Astrocyte (in vitro differentiated cells and primary cell): ENCODE results near the gene ENO2. TPM values are rescaled to one million over a fixed set of nuclear protein-coding genes. Genes with fewer than 3 reads are reported as not detected.

Experiments used
- DNase-seq: peaks from one replicate; pipeline ENCODE4 v3.0.0-alpha.2; 2010; ENCODE audit warnings: low read depth
- FAIRE-seq: peaks from 2 replicates; lab custom pipeline; 2011; peaks lifted over from hg19 to GRCh38; lab: Jason Lieb, UNC
- H2AFZ ChIP-seq: 2 replicates; pipeline ENCODE4 v1.6.0; 2012; ENCODE audit warnings: low read depth, low read length, inconsistent platforms
- H3K27ac ChIP-seq: 2 replicates; pipeline ENCODE4 v1.5.1; 2011; ENCODE audit warnings: low read depth, low read length, inconsistent platforms
- H3K27me3 ChIP-seq: 2 replicates; pipeline ENCODE4 v1.6.0; 2011; ENCODE audit warnings: low read length, inconsistent platforms; ENCODE audit not compliant: insufficient read depth
- H3K36me3 ChIP-seq: 2 replicates; pipeline ENCODE4 v1.5.1; 2011; ENCODE audit warnings: low read length, inconsistent platforms; ENCODE audit not compliant: insufficient read depth
- H3K4me1 ChIP-seq: 2 replicates; pipeline ENCODE4 v1.5.1; 2011; ENCODE audit warnings: low read length, inconsistent platforms; ENCODE audit not compliant: insufficient read depth
- H3K4me2 ChIP-seq: 2 replicates; pipeline ENCODE4 v1.6.0; 2012; ENCODE audit warnings: low read length, inconsistent platforms
- H3K4me3 ChIP-seq: 2 replicates; pipeline ENCODE4 v1.5.1; 2011; ENCODE audit warnings: low read depth, mild to moderate bottlenecking, low read length, inconsistent platforms; ENCODE audit not compliant: insufficient read depth
- H3K79me2 ChIP-seq: 2 replicates; pipeline ENCODE4 v1.6.0; 2012; ENCODE audit warnings: mild to moderate bottlenecking, low read length, inconsistent platforms; ENCODE audit not compliant: insufficient read depth
- H3K9ac ChIP-seq: 2 replicates; pipeline ENCODE4 v1.6.0; 2012; ENCODE audit warnings: mild to moderate bottlenecking, low read length, inconsistent platforms
- H3K9me3 ChIP-seq: 2 replicates; pipeline ENCODE4 v1.5.1; 2012; ENCODE audit warnings: low read depth, mild to moderate bottlenecking, low read length, inconsistent platforms; ENCODE audit not compliant: insufficient read depth
- H4K20me1 ChIP-seq: 2 replicates; pipeline ENCODE4 v1.6.0; 2012; ENCODE audit warnings: low read length, inconsistent platforms; ENCODE audit not compliant: insufficient read depth
- H3K27ac Mint-ChIP-seq: one replicate; pipeline ENCODE4 v1.8.0; 2021; ENCODE audit warnings: mild to moderate bottlenecking, mixed read lengths; ENCODE audit not compliant: unreplicated experiment
- H3K27me3 Mint-ChIP-seq: one replicate; pipeline ENCODE4 v1.8.0; 2021; ENCODE audit warnings: low read depth, mixed read lengths; ENCODE audit not compliant: unreplicated experiment
- H3K36me3 Mint-ChIP-seq: one replicate; pipeline ENCODE4 v1.8.0; 2021; ENCODE audit warnings: low read depth, mixed read lengths; ENCODE audit not compliant: unreplicated experiment
- H3K4me1 Mint-ChIP-seq: one replicate; pipeline ENCODE4 v1.8.0; 2021; ENCODE audit warnings: low read depth, mixed read lengths; ENCODE audit not compliant: unreplicated experiment
- H3K4me3 Mint-ChIP-seq: one replicate; pipeline ENCODE4 v1.8.0; 2021; ENCODE audit warnings: mild to moderate bottlenecking, moderate library complexity, mixed read lengths; ENCODE audit not compliant: unreplicated experiment
- H3K9me3 Mint-ChIP-seq: one replicate; pipeline ENCODE4 v1.8.0; 2021; ENCODE audit warnings: mild to moderate bottlenecking, mixed read lengths; ENCODE audit not compliant: unreplicated experiment
- EZH2 ChIP-seq: IDR thresholded peaks from 2 replicates; pipeline ENCODE4 v1.6.1; 2012; ENCODE audit warnings: mild to moderate bottlenecking, low read length, inconsistent platforms; ENCODE audit not compliant: insufficient read depth
- total RNA-seq: library from RNA; stranded (reverse); gene quantifications from 2 replicates; pipeline ENCODE4 v1.2.1, GENCODE V29; 2021
- TF ChIP-seq, protein P1 (sequence below): IDR thresholded peaks from 2 replicates; pipeline ENCODE4 v1.5.1; 2011; ENCODE audit warnings: low read depth, mild to moderate bottlenecking, inconsistent platforms, low read length, moderate library complexity; ENCODE audit not compliant: insufficient read depth

ENO2 gene
- total RNA-seq, 1 donor from 2014 or later, result 46.4 TPM

GRCh38 chr12:6963791-6964413, 49.5 kb downstream of the ENO2 start:
- FAIRE-seq (no peak), DNase-seq (no peak)
- no peak overlapping the region for H3K4me2 ChIP-seq
- Mint-ChIP-seq H3K36me3 (peaks cover 12% of the 10 kb centered on the region), H3K27ac (peak overlapping the region; percentile 81), H3K4me1 (peaks cover 21% of the 10 kb centered on the region), H3K4me3 (no peak overlapping the region), H3K27me3 (no peaks in the 10 kb centered on the region), H3K9me3 (no peaks in the 10 kb centered on the region)
- H3K36me3 ChIP-seq, result peaks cover 24% of the 10 kb centered on the region
- peaks cover 6% of the 10 kb centered on the region for H4K20me1 ChIP-seq
- H3K9me3 ChIP-seq, result no peaks in the 10 kb centered on the region
- peaks cover 20% of the 10 kb centered on the region for H3K79me2 ChIP-seq
- no peak overlapping the region for H3K27ac ChIP-seq
- no peak overlapping the region for H3K4me3 ChIP-seq
- H2AFZ ChIP-seq, result no peak overlapping the region
- no peaks in the 10 kb centered on the region for H3K27me3 ChIP-seq
- H3K4me1 ChIP-seq, result peaks cover 23% of the 10 kb centered on the region
- TF ChIP-seq, protein P1, sequence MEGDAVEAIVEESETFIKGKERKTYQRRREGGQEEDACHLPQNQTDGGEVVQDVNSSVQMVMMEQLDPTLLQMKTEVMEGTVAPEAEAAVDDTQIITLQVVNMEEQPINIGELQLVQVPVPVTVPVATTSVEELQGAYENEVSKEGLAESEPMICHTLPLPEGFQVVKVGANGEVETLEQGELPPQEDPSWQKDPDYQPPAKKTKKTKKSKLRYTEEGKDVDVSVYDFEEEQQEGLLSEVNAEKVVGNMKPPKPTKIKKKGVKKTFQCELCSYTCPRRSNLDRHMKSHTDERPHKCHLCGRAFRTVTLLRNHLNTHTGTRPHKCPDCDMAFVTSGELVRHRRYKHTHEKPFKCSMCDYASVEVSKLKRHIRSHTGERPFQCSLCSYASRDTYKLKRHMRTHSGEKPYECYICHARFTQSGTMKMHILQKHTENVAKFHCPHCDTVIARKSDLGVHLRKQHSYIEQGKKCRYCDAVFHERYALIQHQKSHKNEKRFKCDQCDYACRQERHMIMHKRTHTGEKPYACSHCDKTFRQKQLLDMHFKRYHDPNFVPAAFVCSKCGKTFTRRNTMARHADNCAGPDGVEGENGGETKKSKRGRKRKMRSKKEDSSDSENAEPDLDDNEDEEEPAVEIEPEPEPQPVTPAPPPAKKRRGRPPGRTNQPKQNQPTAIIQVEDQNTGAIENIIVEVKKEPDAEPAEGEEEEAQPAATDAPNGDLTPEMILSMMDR, result no peak
- TF ChIP-seq EZH2, result no peak
- H3K9ac ChIP-seq, result no peak overlapping the region

DNA sequence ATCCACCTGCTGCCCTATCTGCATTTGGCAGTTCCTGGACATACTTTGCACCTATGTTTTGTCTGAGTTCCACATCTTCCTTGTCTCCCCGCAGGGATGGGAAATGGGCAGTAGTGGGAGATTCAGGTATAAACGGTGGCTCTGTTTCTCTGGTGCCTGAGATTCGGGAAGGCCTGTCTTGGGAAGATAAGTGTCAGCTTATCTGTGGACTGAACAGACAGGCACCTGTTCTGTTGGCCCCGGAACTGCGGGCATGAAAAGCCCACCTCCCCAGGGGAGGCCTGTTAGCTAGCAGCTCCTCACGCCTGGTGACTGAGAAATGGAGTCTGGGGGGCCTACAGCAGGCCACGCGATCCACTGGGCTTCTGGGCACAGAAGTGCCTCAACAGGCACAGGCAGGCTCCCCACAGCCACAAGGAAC, 50.2 kb downstream of the ENO2 start:
- peak overlapping the region; percentile 81 for H3K27ac Mint-ChIP-seq
- no peak for TF ChIP-seq EZH2
- TF ChIP-seq, protein P1, result no peak
- H3K4me3 Mint-ChIP-seq, result peak overlapping the region; percentile 15
- H3K36me3 ChIP-seq, result peaks cover 29% of the 10 kb centered on the region
- no peak overlapping the region for H3K4me3 ChIP-seq
- H3K27me3 ChIP-seq, result no peaks in the 10 kb centered on the region
- DNase-seq (no peak), FAIRE-seq (no peak)
- H4K20me1 ChIP-seq, result peaks cover 7% of the 10 kb centered on the region
- peaks cover 25% of the 10 kb centered on the region for H3K4me1 ChIP-seq
- no peaks in the 10 kb centered on the region for H3K9me3 ChIP-seq
- peaks cover 26% of the 10 kb centered on the region for H3K79me2 ChIP-seq
- H3K27me3 Mint-ChIP-seq, result no peaks in the 10 kb centered on the region
- H3K36me3 Mint-ChIP-seq, result peaks cover 12% of the 10 kb centered on the region
- H2AFZ ChIP-seq, result no peak overlapping the region
- H3K27ac ChIP-seq, result no peak overlapping the region
- no peak overlapping the region for H3K4me2 ChIP-seq
- peaks cover 22% of the 10 kb centered on the region for H3K4me1 Mint-ChIP-seq
- H3K9me3 Mint-ChIP-seq, result no peaks in the 10 kb centered on the region
- H3K9ac ChIP-seq, result peak overlapping the region; percentile 41

- TF ChIP-seq, protein P1, result peak; percentile 81
- TF ChIP-seq EZH2, result no peak
- Mint-ChIP-seq H3K27me3 (no peaks in the 10 kb centered on the region), H3K4me3 (peak overlapping the region; percentile 20), H3K27ac (peak overlapping the region; percentile 72), H3K36me3 (peaks cover 12% of the 10 kb centered on the region), H3K9me3 (no peaks in the 10 kb centered on the region), H3K4me1 (peaks cover 22% of the 10 kb centered on the region)
- H3K9me3 ChIP-seq, result no peaks in the 10 kb centered on the region
- FAIRE-seq (no peak), DNase-seq (peak; percentile 55)
- H3K27ac ChIP-seq, result no peak overlapping the region
- H3K36me3 ChIP-seq, result peaks cover 29% of the 10 kb centered on the region
- H3K9ac ChIP-seq, result peak overlapping the region; percentile 41
- no peak overlapping the region for H2AFZ ChIP-seq
- no peaks in the 10 kb centered on the region for H3K27me3 ChIP-seq
- peaks cover 25% of the 10 kb centered on the region for H3K4me1 ChIP-seq
- peaks cover 7% of the 10 kb centered on the region for H4K20me1 ChIP-seq
- H3K79me2 ChIP-seq, result peaks cover 32% of the 10 kb centered on the region
- H3K4me3 ChIP-seq, result no peak overlapping the region
- H3K4me2 ChIP-seq, result no peak overlapping the region
Observed at GRCh38 chr12:6965026-6965661, 50.8 kb downstream of the ENO2 start.
